Mesenchymal stem cell (in vitro differentiated cells and primary cell): ENCODE measurements around the gene MAP7D1.
"Not testable (repeated sequence)": the region's sequence is repeated elsewhere in the genome, so short reads cannot be mapped to it uniquely, and the experiment has no call there.

ENCODE experiments used
- DNase-seq: peaks from one replicate; pipeline ENCODE4 v3.0.0-alpha.2; 2013
- H2AFZ ChIP-seq: one replicate; pipeline ENCODE4 v1.6.1; 2013; ENCODE audit warnings: low read depth, mild to moderate bottlenecking, control low read depth, inconsistent platforms, low read length, moderate library complexity
- H2AK5ac ChIP-seq: 2 replicates; pipeline ENCODE4 v1.6.1; 2013; ENCODE audit warnings: low read length, moderate library complexity, mild to moderate bottlenecking, inconsistent platforms; ENCODE audit not compliant: severe bottlenecking
- H2BK120ac ChIP-seq: one replicate; pipeline ENCODE4 v1.6.1; 2013; ENCODE audit warnings: low read depth, mild to moderate bottlenecking, inconsistent platforms, low read length, moderate library complexity
- H2BK12ac ChIP-seq, 2 experiments: one replicate each; pipeline ENCODE4 v1.6.1; 2013; ENCODE audit warnings: inconsistent platforms in 2 of 2, low read length in 2 of 2, mild to moderate bottlenecking in 2 of 2, moderate library complexity in 2 of 2, control low read depth in 1 of 2
- H2BK15ac ChIP-seq: one replicate; pipeline ENCODE4 v1.6.1; 2013; ENCODE audit warnings: mild to moderate bottlenecking, low read depth, inconsistent platforms; ENCODE audit not compliant: poor library complexity, severe bottlenecking
- H2BK5ac ChIP-seq: 2 replicates; pipeline ENCODE4 v1.6.1; 2013; ENCODE audit warnings: low read depth, mild to moderate bottlenecking, low read length, control low read depth, inconsistent platforms; ENCODE audit not compliant: poor library complexity, severe bottlenecking
- H3K14ac ChIP-seq, 2 experiments: one replicate each; pipeline ENCODE4 v1.6.1; 2013; ENCODE audit warnings: inconsistent platforms in 2 of 2, low read length in 2 of 2, control low read depth in 1 of 2, mild to moderate bottlenecking in 1 of 2, moderate library complexity in 1 of 2
- H3K18ac ChIP-seq, 2 experiments: one replicate each; pipeline ENCODE4 v1.6.1; 2013; ENCODE audit warnings: inconsistent platforms in 2 of 2, low read length in 2 of 2, control low read depth in 1 of 2, low read depth in 1 of 2, mild to moderate bottlenecking in 1 of 2
- H3K23ac ChIP-seq, 2 experiments: one replicate each; pipeline ENCODE4 v1.6.1; 2013; ENCODE audit warnings: inconsistent platforms in 2 of 2, low read length in 2 of 2, mild to moderate bottlenecking in 2 of 2, moderate library complexity in 2 of 2, control low read depth in 1 of 2
- H3K27ac ChIP-seq: 2 replicates; pipeline ENCODE4 v1.5.1; 2013; ENCODE audit warnings: mild to moderate bottlenecking, moderate library complexity, low read length, control low read depth, inconsistent platforms; ENCODE audit not compliant: poor library complexity, severe bottlenecking
- H3K27me3 ChIP-seq, 2 experiments: 2 replicates each; pipeline versions ENCODE4 v1.6.1 to v1.7.0; 2013; ENCODE audit warnings: low read length in 2 of 2, mild to moderate bottlenecking in 2 of 2, moderate library complexity in 2 of 2, control low read depth in 1 of 2, inconsistent platforms in 1 of 2; ENCODE audit not compliant: control insufficient read depth in 1 of 2, insufficient read depth in 1 of 2
- H3K36me3 ChIP-seq, 2 experiments: 2 replicates each; pipeline versions ENCODE4 v1.6.1 to v1.7.0; 2013; ENCODE audit warnings: low read length in 2 of 2, control low read depth in 1 of 2, inconsistent platforms in 1 of 2, low read depth in 1 of 2, mild to moderate bottlenecking in 1 of 2; ENCODE audit not compliant: insufficient read depth in 2 of 2, control insufficient read depth in 1 of 2
- H3K4ac ChIP-seq, 2 experiments: one replicate each; pipeline ENCODE4 v1.6.1; 2013; ENCODE audit warnings: inconsistent platforms in 2 of 2, low read length in 2 of 2, mild to moderate bottlenecking in 2 of 2, moderate library complexity in 2 of 2, control low read depth in 1 of 2, low read depth in 1 of 2
- H3K4me1 ChIP-seq: 2 replicates; pipeline ENCODE4 v1.6.1; 2013; ENCODE audit warnings: low read depth, low read length, control low read depth; ENCODE audit not compliant: control insufficient read depth, insufficient read depth
- H3K4me2 ChIP-seq: 2 replicates; pipeline ENCODE4 v1.6.1; 2013; ENCODE audit warnings: low read length, mild to moderate bottlenecking, inconsistent platforms; ENCODE audit not compliant: poor library complexity, severe bottlenecking
- H3K4me3 ChIP-seq, 2 experiments: 2 replicates each; pipeline versions ENCODE4 v1.5.1 to v1.7.0; 2013; ENCODE audit warnings: low read length in 2 of 2, mild to moderate bottlenecking in 2 of 2, control low read depth in 1 of 2, low read depth in 1 of 2; ENCODE audit not compliant: insufficient read depth in 1 of 2
- H3K79me1 ChIP-seq: replicated peaks from 2 replicates; pipeline ENCODE4 v1.6.1; 2013; ENCODE audit warnings: mild to moderate bottlenecking, control low read depth, low read length, inconsistent platforms; ENCODE audit not compliant: poor library complexity, severe bottlenecking
- H3K9ac ChIP-seq: 2 replicates; pipeline ENCODE4 v1.7.0; 2013; ENCODE audit warnings: mild to moderate bottlenecking, low read length, moderate library complexity
- H3K9me3 ChIP-seq: 2 replicates; pipeline ENCODE4 v1.7.0; 2013; ENCODE audit warnings: mild to moderate bottlenecking, low read length; ENCODE audit not compliant: control insufficient read depth
- H4K8ac ChIP-seq: one replicate; pipeline ENCODE4 v1.6.1; 2013; ENCODE audit warnings: inconsistent platforms, mild to moderate bottlenecking, low read length, moderate library complexity
- H4K91ac ChIP-seq: one replicate; pipeline ENCODE4 v1.6.1; 2013; ENCODE audit warnings: mild to moderate bottlenecking, low read length, inconsistent platforms
- WGBS: methylation state at CpG from one replicate; pipeline ENCODE4 v1.1.7; 2013; ENCODE audit warnings: mixed read lengths; 5-methylcytosine and 5-hydroxymethylcytosine counted together

The MAP7D1 gene

DNA sequence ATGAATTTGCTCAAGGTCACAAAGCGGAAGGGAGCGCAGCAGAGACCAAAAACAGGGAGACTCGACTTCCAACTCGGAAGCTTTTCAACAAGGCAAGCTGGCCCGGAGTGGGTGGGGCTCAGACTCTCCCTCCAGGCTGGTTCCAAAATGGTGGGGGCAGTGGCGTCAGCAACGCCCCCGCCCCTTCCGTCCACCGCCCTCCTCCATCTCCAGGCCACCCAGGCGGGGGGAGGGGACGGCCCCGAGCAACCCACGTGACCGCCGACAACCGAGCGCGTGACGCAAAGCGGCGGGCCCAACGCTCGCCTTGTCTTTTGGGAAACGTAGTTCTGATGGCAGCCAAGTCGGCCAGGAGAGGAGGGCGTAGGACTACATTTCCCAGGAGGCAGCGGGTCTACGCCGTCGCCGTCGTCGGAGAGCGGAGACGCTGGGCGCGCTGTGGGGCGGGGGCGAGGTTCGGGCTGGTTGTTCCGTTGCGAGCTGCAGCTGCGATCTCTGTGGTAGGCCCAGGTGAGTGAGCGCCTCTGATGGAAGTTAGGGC, 68.1 kb downstream of the MAP7D1 start, which contains the start of gene THRAP3:
Gene THRAP3, plus strand, starts transcription at position 448 of the 541 bp plus-strand sequence. CDS start 58,121 bp downstream, outside the sequence.
- under 1% methylated on average over 40 of the region's 45 CpGs for WGBS
- Histone ChIP-seq H3K36me3 (peaks cover 9 to 19% of the 10 kb centered on the region in 2 experiments), H3K4ac (peak within 1 kb of the TSS; percentile 15 to 77), H3K4me2 (peak within 1 kb of the TSS; percentile 83), H2BK120ac (peak within 1 kb of the TSS; percentile 84), H2BK12ac (peak within 1 kb of the TSS in 1 of 2 experiments; percentile 28), H2AFZ (peak within 1 kb of the TSS; percentile 73), H3K9ac (peak within 1 kb of the TSS; percentile 98), H4K91ac (peak within 1 kb of the TSS; percentile 52), H3K27me3 (no peaks in the 10 kb centered on the region), H3K23ac (no peak within 1 kb of the TSS), H2AK5ac (no peak within 1 kb of the TSS), H2BK15ac (no peak within 1 kb of the TSS), H2BK5ac (peak within 1 kb of the TSS; percentile 87), H3K27ac (peak within 1 kb of the TSS; percentile 97), H3K9me3 (no peaks in the 10 kb centered on the region), H4K8ac (peak within 1 kb of the TSS; percentile 95), H3K18ac (peak within 1 kb of the TSS; percentile 91 to 95), H3K14ac (peak within 1 kb of the TSS in 1 of 2 experiments; percentile 36), H3K4me3 (peak within 1 kb of the TSS; percentile 76 to 89), H3K4me1 (peaks cover 6% of the 10 kb centered on the region), H3K79me1 (peaks cover 2% of the 10 kb centered on the region)
- DNase-seq, result peak; percentile 100

DNA sequence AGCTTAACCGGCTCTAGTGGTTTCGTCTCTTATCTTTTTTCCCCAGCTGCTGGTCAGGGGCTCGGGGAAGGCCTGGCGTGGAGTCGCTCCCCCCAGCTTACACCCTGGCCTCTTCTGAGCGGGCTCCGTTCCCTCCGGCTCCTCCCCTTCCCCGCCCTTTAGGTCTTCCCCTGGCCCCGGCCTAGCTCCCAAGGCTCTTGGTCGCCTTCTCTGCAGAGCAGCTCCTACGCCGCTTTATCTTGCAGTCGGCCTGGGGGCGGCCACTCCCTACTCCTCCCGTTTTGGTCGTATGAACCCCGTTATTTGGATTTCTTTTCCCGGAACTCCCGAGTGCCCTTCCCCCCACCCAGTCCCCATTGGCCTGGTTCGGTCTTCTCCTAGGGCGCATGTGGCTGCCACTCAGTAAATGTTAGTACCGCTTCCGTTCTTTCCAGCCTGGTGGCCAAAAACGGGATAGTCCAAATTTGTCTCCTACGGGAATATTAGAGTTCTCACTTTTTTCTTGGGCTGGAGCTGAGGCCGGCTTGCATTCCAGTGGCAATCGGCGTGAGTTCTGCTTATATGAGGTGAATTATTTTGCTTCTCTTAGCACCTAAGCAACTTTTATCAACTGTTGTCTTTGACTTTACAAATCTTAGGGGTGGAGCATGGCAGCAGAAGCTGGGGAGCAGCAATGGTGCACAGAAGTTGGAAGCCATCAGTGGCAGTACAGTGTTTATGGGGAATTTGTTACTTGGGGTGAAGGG, 68.8 kb downstream of the MAP7D1 start:
- peak; percentile 97 for DNase-seq
- 0% methylated on average over 26 of the region's 29 CpGs for whole genome bisulfite sequencing
- H3K9me3 ChIP-seq, result no peaks in the 10 kb centered on the region

DNA sequence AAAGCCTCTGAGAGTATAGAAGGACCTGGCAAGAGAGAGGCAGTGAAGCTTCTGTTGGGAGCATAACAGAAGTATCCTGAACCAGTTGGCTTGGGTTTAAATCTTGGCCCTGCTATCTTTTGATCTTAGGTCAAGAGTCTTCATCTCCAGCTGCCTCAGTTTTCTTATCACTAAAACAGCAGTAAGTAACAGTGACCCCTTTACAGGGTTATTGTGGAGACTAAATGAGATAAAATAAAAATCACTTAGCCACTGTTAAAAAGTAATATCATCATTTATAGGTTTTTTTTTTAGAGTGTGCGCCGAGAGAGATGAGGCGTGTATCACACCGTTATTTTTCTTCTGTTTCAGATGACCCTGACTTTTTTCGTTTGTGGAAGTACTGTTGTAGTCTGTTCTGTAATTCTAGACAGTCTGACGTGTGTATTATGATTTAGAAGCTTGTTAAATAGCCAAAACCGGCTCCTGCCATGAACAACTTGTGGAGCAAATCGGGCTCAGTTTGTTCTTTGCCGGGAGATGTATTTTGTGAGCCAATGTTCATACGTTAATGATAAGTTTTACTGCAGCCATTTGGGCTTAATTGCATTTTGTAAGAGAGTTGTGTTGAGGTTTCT, 69.4 kb downstream of the MAP7D1 start:
- Histone ChIP-seq H2BK120ac (no peak overlapping the region), H3K4me2 (peak overlapping the region; percentile 83), H3K36me3 (peaks cover 9 to 29% of the 10 kb centered on the region in 2 experiments), H3K9me3 (no peaks in the 10 kb centered on the region), H3K27me3 (no peaks in the 10 kb centered on the region), H3K4ac (peak overlapping the region in 1 of 2 experiments; percentile 51), H2AFZ (no peak overlapping the region), H3K9ac (peak overlapping the region; percentile 98), H3K23ac (no peak overlapping the region), H2BK15ac (no peak overlapping the region), H3K4me3 (peak overlapping the region; percentile 76 to 89), H2BK12ac (no peak overlapping the region), H3K14ac (no peak overlapping the region), H3K18ac (peak overlapping the region in 1 of 2 experiments; percentile 95), H3K4me1 (peaks cover 6% of the 10 kb centered on the region), H2BK5ac (no peak overlapping the region), H3K27ac (peak overlapping the region; percentile 97), H4K91ac (no peak overlapping the region), H4K8ac (no peak overlapping the region), H3K79me1 (peaks cover 2% of the 10 kb centered on the region), H2AK5ac (no peak overlapping the region)
- 66% methylated on average over 10 of the region's 10 CpGs for WGBS
- no peak for DNase-seq

More for the DNA sequence above, 68.8 kb downstream of the MAP7D1 start:
- peaks cover 2% of the 10 kb centered on the region for H3K79me1 ChIP-seq
- peak overlapping the region; percentile 97 for H3K27ac ChIP-seq
- no peaks in the 10 kb centered on the region for H3K27me3 ChIP-seq
- peak overlapping the region; percentile 98 for H3K9ac ChIP-seq
- H3K14ac ChIP-seq, result no peak overlapping the region
- H3K4me2 ChIP-seq, result peak overlapping the region; percentile 83
- peak overlapping the region; percentile 15 to 77 for H3K4ac ChIP-seq
- peak overlapping the region; percentile 87 for H2BK5ac ChIP-seq
- peak overlapping the region; percentile 76 to 89 for H3K4me3 ChIP-seq
- no peak overlapping the region for H3K23ac ChIP-seq
- H2BK15ac ChIP-seq, result no peak overlapping the region
- peaks cover 9 to 22% of the 10 kb centered on the region in 2 experiments for H3K36me3 ChIP-seq
- H2BK120ac ChIP-seq, result peak overlapping the region; percentile 12
- H2AFZ ChIP-seq, result peak overlapping the region; percentile 73
- H4K91ac ChIP-seq, result peak overlapping the region; percentile 52
- peaks cover 6% of the 10 kb centered on the region for H3K4me1 ChIP-seq
- H4K8ac ChIP-seq, result no peak overlapping the region
- H2BK12ac ChIP-seq, result no peak overlapping the region
- H2AK5ac ChIP-seq, result no peak overlapping the region
- peak overlapping the region; percentile 31 to 95 for H3K18ac ChIP-seq

DNA sequence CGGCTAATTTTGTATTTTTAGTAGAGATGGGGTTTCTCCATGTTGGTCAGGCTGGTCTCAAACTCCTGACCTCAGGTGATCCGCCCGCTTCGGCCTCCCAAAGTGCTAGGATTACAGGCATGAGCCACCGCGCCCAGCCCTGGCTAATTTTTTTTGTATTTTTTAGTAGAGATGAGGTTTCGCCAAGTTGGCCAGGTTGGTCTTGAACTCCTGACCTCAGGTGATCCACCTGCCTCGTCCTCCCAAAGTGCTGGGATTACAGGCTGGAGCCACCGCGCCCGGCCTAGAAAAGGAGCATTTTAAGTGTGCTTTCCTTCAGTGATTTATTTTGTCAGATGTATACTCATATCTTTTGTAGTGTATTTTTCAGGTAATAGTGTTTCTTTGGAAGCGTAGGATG, 74.3 kb downstream of the MAP7D1 start:
- H2BK5ac ChIP-seq, H3K18ac ChIP-seq, H3K4me2 ChIP-seq, H3K4ac ChIP-seq, H3K79me1 ChIP-seq, H2AK5ac ChIP-seq, H3K9me3 ChIP-seq, H3K9ac ChIP-seq, H4K8ac ChIP-seq, H3K27ac ChIP-seq, H3K27me3 ChIP-seq, H3K4me3 ChIP-seq, DNase-seq, H2AFZ ChIP-seq, H3K23ac ChIP-seq, H3K14ac ChIP-seq, H2BK120ac ChIP-seq, H2BK12ac ChIP-seq, H4K91ac ChIP-seq, H2BK15ac ChIP-seq: not testable (repeated sequence)
- 97% methylated on average over 11 of the region's 12 CpGs for WGBS
- H3K4me1 ChIP-seq, result peaks cover 15% of the 10 kb centered on the region
- H3K36me3 ChIP-seq, result peaks cover 23 to 66% of the 10 kb centered on the region in 2 experiments
